GM12872 (cell line): Measurements from ENCODE around the gene CC2D2B.

Source experiments
- CTCF ChIP-seq: IDR thresholded peaks from 3 replicates; pipeline ENCODE4 v1.5.1; 2011; ENCODE audit warnings: low read depth, mild to moderate bottlenecking, low read length, moderate library complexity; ENCODE audit not compliant: insufficient read depth

CC2D2B gene

GRCh38 chr10:95987685-95988426 lies 80.1 kb downstream of the CC2D2B start:
- TF ChIP-seq CTCF, result no peak

- TF ChIP-seq CTCF, result no peak
Observed at GRCh38 chr10:95988702-95989101, 80.9 kb downstream of the CC2D2B start.

- TF ChIP-seq CTCF, result no peak
Observed at GRCh38 chr10:95998255-95998784, 90.5 kb downstream of the CC2D2B start.

GRCh38 chr10:96013956-96014355 lies 106.2 kb downstream of the CC2D2B start:
- no peak for TF ChIP-seq CTCF

- no peak for TF ChIP-seq CTCF
Observed at GRCh38 chr10:96014473-96015102, 106.8 kb downstream of the CC2D2B start.

- TF ChIP-seq CTCF, result peak; percentile 66
Observed at GRCh38 chr10:96017191-96017687, 109.5 kb downstream of the CC2D2B start.

- no peak for TF ChIP-seq CTCF
Observed at GRCh38 chr10:96021332-96021731, 113.6 kb downstream of the CC2D2B start.
